HCT116 (cell line): ENCODE results near the gene RPL36A. TPM values are rescaled to one million over a fixed set of nuclear protein-coding genes. Genes with fewer than 3 reads are reported as not detected.

Source experiments
- ATAC-seq: fragments of 200-7000 bp; cut with Tn5 transposase; 2 replicates; pipeline ENCODE4 v1.9.1; 2020; ENCODE audit warnings: mild to moderate bottlenecking, moderate library complexity
- BruUV-seq: library from RNA; stranded (reverse); fragments of 400-500 nt; replicated peaks from 2 replicates; lab custom pipeline; 2021; lab: Mats Ljungman, UMichigan
- CTCF ChIA-PET: fragments of 300-600 bp; sonication (Branson Sonifier 250); formaldehyde crosslinking; loops from one replicate; lab custom pipeline; 2021; ENCODE audit warnings: antibody characterized with exemption; lab: Charles Lee
- POLR2A ChIA-PET: fragments of 300-600, 350-600 bp; sonication (Branson Sonifier 250); formaldehyde crosslinking; loops from one replicate; lab custom pipeline; 2021; ENCODE audit warnings: antibody characterized with exemption; lab: Charles Lee
- RAD21 ChIA-PET, 2 experiments: fragments of 300-600 bp; sonication (Branson Sonifier 250); formaldehyde crosslinking; loops; one replicate each; lab custom pipeline; 2023; ENCODE audit warnings: low total read pairs in 2 of 2; ENCODE audit not compliant: uncharacterized antibody in 2 of 2, unreplicated experiment in 2 of 2, low non-redundant PET in 1 of 2; lab: Charles Lee
- DNase-seq: peaks from one replicate; pipeline ENCODE4 v3.0.0-alpha.2; 2010; ENCODE audit warnings: low read depth, low spot score
- H2AFZ ChIP-seq: fragments of 200-600 bp; shearing (Covaris generic), sonication (generic); 2 replicates; pipeline ENCODE4 v1.6.1; 2017; ENCODE audit warnings: low read depth, mixed run types, mixed read lengths, antibody characterized with exemption, low read length; ENCODE audit not compliant: poor library complexity, severe bottlenecking
- H3K27ac ChIP-seq: 2 replicates; pipeline ENCODE4 v1.5.1; 2012; ENCODE audit warnings: low read depth, low read length
- H3K27me3 ChIP-seq: fragments of 200-600 bp; sonication (generic); 2 replicates; pipeline ENCODE4 v1.6.1; 2016; ENCODE audit warnings: mixed run types, low read length, mixed read lengths; ENCODE audit not compliant: insufficient read depth
- H3K36me3 ChIP-seq, 2 experiments: fragments of 200-500 bp in 1 of 2; fragments of 200-600 bp in 1 of 2; sonication (Bioruptor generic) in 1 of 2; sonication (generic) in 1 of 2; 2 replicates each; pipeline versions ENCODE4 v1.5.1 to v1.6.1; 2014 to 2016; ENCODE audit warnings: low read length in 2 of 2, inconsistent platforms in 1 of 2, mixed read lengths in 1 of 2, mixed run types in 1 of 2; ENCODE audit not compliant: insufficient read depth in 2 of 2, control insufficient read depth in 1 of 2
- H3K4me1 ChIP-seq, 2 experiments: fragments of 200-600 bp in 1 of 2; sonication (generic) in 1 of 2; 2 replicates each; pipeline versions ENCODE4 v1.5.1 to v1.6.1; 2012 to 2017; ENCODE audit warnings: low read length in 2 of 2, inconsistent platforms in 1 of 2, mild to moderate bottlenecking in 1 of 2, mixed read lengths in 1 of 2, mixed run types in 1 of 2, moderate library complexity in 1 of 2; ENCODE audit not compliant: insufficient read depth in 2 of 2, control insufficient read depth in 1 of 2
- H3K4me2 ChIP-seq: fragments of 200-600 bp; sonication (generic); 2 replicates; pipeline ENCODE4 v1.6.1; 2017; ENCODE audit warnings: mixed run types, low read length, mixed read lengths
- H3K4me3 ChIP-seq, 2 experiments: fragments of 200-600 bp in 1 of 2; sonication (generic) in 1 of 2; replicated peaks in 1 of 2; 2 replicates each; pipeline ENCODE4 v1.5.1; 2011 to 2016; ENCODE audit warnings: low read length in 2 of 2, control low read depth in 1 of 2, low read depth in 1 of 2, mild to moderate bottlenecking in 1 of 2, mixed read lengths in 1 of 2, mixed run types in 1 of 2
- H3K79me2 ChIP-seq: fragments of 200-600 bp; sonication (generic); 2 replicates; pipeline ENCODE4 v1.6.1; 2017; ENCODE audit warnings: mild to moderate bottlenecking, mixed run types, low read length, moderate library complexity, mixed read lengths; ENCODE audit not compliant: insufficient read depth
- H3K9ac ChIP-seq: fragments of 200-600 bp; sonication (generic); 2 replicates; pipeline ENCODE4 v1.6.1; 2016; ENCODE audit warnings: low read length, mixed read lengths
- H3K9me2 ChIP-seq: fragments of 200-600 bp; sonication (generic), shearing (Covaris generic); 2 replicates; pipeline ENCODE4 v1.6.1; 2017; ENCODE audit warnings: mixed run types, mild to moderate bottlenecking, moderate library complexity; ENCODE audit not compliant: insufficient read depth
- H3K9me3 ChIP-seq, 2 experiments: fragments of 200-500 bp in 1 of 2; fragments of 200-600 bp in 1 of 2; sonication (Bioruptor generic) in 1 of 2; sonication (generic) in 1 of 2; 2 replicates each; pipeline ENCODE4 v1.6.1; 2014 to 2017; ENCODE audit warnings: low read length in 2 of 2, mixed read lengths in 2 of 2, inconsistent platforms in 1 of 2, low read depth in 1 of 2, mild to moderate bottlenecking in 1 of 2, mixed run types in 1 of 2, moderate library complexity in 1 of 2; ENCODE audit not compliant: control insufficient read depth in 1 of 2, insufficient read depth in 1 of 2
- H4K20me1 ChIP-seq: fragments of 200-600 bp; sonication (generic), shearing (Covaris generic); 2 replicates; pipeline ENCODE4 v1.6.1; 2017; ENCODE audit warnings: mixed run types, mild to moderate bottlenecking, moderate library complexity; ENCODE audit not compliant: insufficient read depth
- CEBPB ChIP-seq: IDR thresholded peaks from 2 replicates; pipeline ENCODE4 v1.6.1; 2012; ENCODE audit warnings: low read depth
- CTCF ChIP-seq, 3 experiments: fragments of 200-600 bp in 1 of 3; sonication (generic) in 1 of 3; IDR thresholded peaks in 2 of 3; conservative IDR thresholded peaks in 1 of 3; 2 replicates each; pipeline ENCODE4 v1.5.1; 2012 to 2017; ENCODE audit warnings: low read depth in 2 of 3, low read length in 2 of 3, antibody characterized with exemption in 1 of 3, borderline replicate concordance in 1 of 3, control low read depth in 1 of 3, mild to moderate bottlenecking in 1 of 3, mixed read lengths in 1 of 3, mixed run types in 1 of 3, moderate library complexity in 1 of 3; ENCODE audit not compliant: insufficient read depth in 1 of 3
- EGR1 ChIP-seq: IDR thresholded peaks from 2 replicates; pipeline ENCODE4 v1.6.1; 2012; ENCODE audit warnings: low read depth
- ELF1 ChIP-seq: IDR thresholded peaks from 2 replicates; pipeline ENCODE4 v1.6.1; 2012; ENCODE audit warnings: low read depth, borderline replicate concordance
- EZH2 ChIP-seq: fragments of 200-600 bp; sonication (generic); IDR thresholded peaks from 2 replicates; pipeline ENCODE4 v1.6.1; 2017; ENCODE audit warnings: antibody characterized with exemption, mixed run types
- EZH2phosphoT487 ChIP-seq: fragments of 200-600 bp; IDR thresholded peaks from 2 replicates; pipeline ENCODE4 v1.6.1; 2018; ENCODE audit warnings: antibody characterized with exemption, borderline replicate concordance
- MAX ChIP-seq: IDR thresholded peaks from 2 replicates; pipeline ENCODE4 v1.6.1; 2012
- POLR2A ChIP-seq: IDR thresholded peaks from 2 replicates; pipeline ENCODE4 v1.7.0; 2011; ENCODE audit warnings: borderline replicate concordance; ENCODE audit not compliant: insufficient read depth, insufficient read length; ENCODE audit errors: extremely low read depth
- POLR2AphosphoS5 ChIP-seq: IDR thresholded peaks from 2 replicates; pipeline ENCODE4 v1.6.1; 2011; ENCODE audit warnings: mild to moderate bottlenecking, low read depth, low read length, moderate library complexity
- RAD21 ChIP-seq: IDR thresholded peaks from 2 replicates; pipeline ENCODE4 v1.6.1; 2012; ENCODE audit warnings: low read depth, mild to moderate bottlenecking
- SIN3A ChIP-seq: IDR thresholded peaks from 2 replicates; pipeline ENCODE4 v1.6.1; 2012; ENCODE audit warnings: low read depth
- SRF ChIP-seq: IDR thresholded peaks from 2 replicates; pipeline ENCODE4 v1.6.1; 2012; ENCODE audit warnings: low read depth
- ZBTB33 ChIP-seq: IDR thresholded peaks from 2 replicates; pipeline ENCODE4 v1.6.1; 2011; ENCODE audit warnings: mild to moderate bottlenecking, low read length, moderate library complexity; ENCODE audit not compliant: insufficient replicate concordance; ENCODE audit errors: extremely low read depth
- ZFX ChIP-seq: fragments of 450-650 bp; IDR thresholded peaks from 2 replicates; pipeline ENCODE4 v1.6.1; 2017
- intact Hi-C: fragments of 100-400 bp; cut with micrococcal nuclease; formaldehyde crosslinking; loops from 2 replicates; pipeline ENCODE4 v1.10.0; 2022
- total RNA-seq: library from RNA; stranded (reverse); gene quantifications from one replicate; pipeline ENCODE4 v1.2.1, GENCODE V29; 2021; ENCODE audit not compliant: unreplicated experiment

Gene RPL36A
- total RNA-seq, 1 experiment from 2014 or later: 360 TPM

GRCh38 chrX:101394372-101394771, 3.6 kb downstream of the RPL36A start:
- DNase-seq: no peak
- CTCF ChIA-PET: no interaction called here
- no peaks in the 10 kb centered on the region for H3K9me3 ChIP-seq
- no peak overlapping the region for H3K9ac ChIP-seq
- no peak overlapping the region for H3K4me2 ChIP-seq
- H4K20me1 ChIP-seq: no peaks in the 10 kb centered on the region
- POLR2A ChIA-PET: no interaction called here
- no peak overlapping the region for H3K4me3 ChIP-seq
- no peaks in the 10 kb centered on the region for H3K9me2 ChIP-seq
- H2AFZ ChIP-seq: no peak overlapping the region
- intact Hi-C loops: no loop called here
- BruUV-seq: no TSS peak
- RAD21 ChIA-PET: no interaction called here
- H3K27ac ChIP-seq: no peak overlapping the region
- H3K4me1 ChIP-seq: peaks cover 0 to 15% of the 10 kb centered on the region in 2 experiments; a peak in 2 of 4 replicates
- TF ChIP-seq ELF1: no peak
- no peak for TF ChIP-seq POLR2A
- TF ChIP-seq SIN3A: no peak
- TF ChIP-seq EZH2phosphoT487: no peak
- TF ChIP-seq CTCF (IDR thresholded peaks at IDR 0.05 in 2 of 3, conservative IDR thresholded peaks at IDR 0.05 in 1 of 3; ENCODE audit: borderline replicate concordance in 1 of 3, insufficient read depth in 1 of 3, low read depth in 2 of 3, low read length in 2 of 3): no peak
- no peak for TF ChIP-seq MAX
- no peak for TF ChIP-seq EGR1
- H3K79me2 ChIP-seq: peaks cover 35% of the 10 kb centered on the region
- H3K27me3 ChIP-seq: no peaks in the 10 kb centered on the region
- no peak for ATAC-seq
- H3K36me3 ChIP-seq: peaks cover 8 to 22% of the 10 kb centered on the region in 2 experiments; a peak in 3 of 4 replicates

- Histone ChIP-seq H3K9me3 (no peaks in the 10 kb centered on the region), H3K79me2 (peaks cover 35% of the 10 kb centered on the region), H3K9me2 (no peaks in the 10 kb centered on the region), H2AFZ (no peak overlapping the region), H3K36me3 (peaks cover 8 to 22% of the 10 kb centered on the region in 2 experiments; a peak in 3 of 4 replicates), H3K27ac (no peak overlapping the region), H3K9ac (no peak overlapping the region), H3K27me3 (no peaks in the 10 kb centered on the region), H4K20me1 (no peaks in the 10 kb centered on the region), H3K4me3 (no peak overlapping the region), H3K4me2 (no peak overlapping the region), H3K4me1 (peaks cover 0 to 10% of the 10 kb centered on the region in 2 experiments; a peak in 2 of 4 replicates)
- ATAC-seq: no peak
- no peak for DNase-seq
- ChIA-PET CTCF (no interaction called here), POLR2A (no interaction called here), RAD21 (no interaction called here)
- TF ChIP-seq RAD21 (no peak), POLR2AphosphoS5 (no peak), EGR1 (no peak), EZH2 (no peak), ELF1 (no peak), CEBPB (no peak), EZH2phosphoT487 (no peak), ZFX (no peak), ZBTB33 (no peak), SRF (no peak)
- BruUV-seq: no TSS peak
- intact Hi-C loops: no loop called here
These were observed 5.0 kb downstream of the RPL36A start for GRCh38 chrX:101395789-101396188.
